OCI-LY7 (cell line): ENCODE results near the gene CYFIP2. TPM values are rescaled to one million over a fixed set of nuclear protein-coding genes. Genes with fewer than 3 reads are reported as not detected.

Experiments used
- BruUV-seq: library from RNA; stranded (reverse); fragments of 400-500 nt; replicated peaks from 2 replicates; lab custom pipeline; 2021; lab: Mats Ljungman, UMichigan
- CTCF ChIA-PET: fragments of 300-600 bp; sonication (Branson Sonifier 250); formaldehyde crosslinking; loops from one replicate; lab custom pipeline; 2022; ENCODE audit warnings: antibody characterized with exemption; ENCODE audit not compliant: unreplicated experiment; lab: Charles Lee
- POLR2A ChIA-PET: fragments of 300-600 bp; sonication (Branson Sonifier 250); formaldehyde crosslinking; loops from one replicate; lab custom pipeline; 2022; ENCODE audit warnings: antibody characterized with exemption; lab: Charles Lee
- DNase-seq: peaks from one replicate; pipeline ENCODE4 v3.0.0-alpha.2; 2015; ENCODE audit warnings: low spot score
- H2AFZ ChIP-seq: fragments of 200-600 bp; sonication (generic), shearing (Covaris generic); 2 replicates; pipeline ENCODE4 v1.6.1; 2014; ENCODE audit warnings: mild to moderate bottlenecking, antibody characterized with exemption, low read length, moderate library complexity
- H3K27ac ChIP-seq: fragments of 200-600 bp; sonication (generic); 2 replicates; pipeline ENCODE4 v1.5.1; 2014; ENCODE audit warnings: mixed run types, low read depth, mild to moderate bottlenecking, moderate library complexity, low read length, inconsistent platforms; ENCODE audit not compliant: poor library complexity, severe bottlenecking
- H3K36me3 ChIP-seq: fragments of 200-600 bp; sonication (generic); 2 replicates; pipeline ENCODE4 v1.6.1; 2014; ENCODE audit warnings: mild to moderate bottlenecking, antibody characterized with exemption, low read length, moderate library complexity, mixed read lengths; ENCODE audit not compliant: insufficient read depth
- H3K4me1 ChIP-seq: fragments of 200-600 bp; sonication (generic); 2 replicates; pipeline ENCODE4 v1.5.1; 2014; ENCODE audit warnings: mild to moderate bottlenecking, low read length; ENCODE audit not compliant: insufficient read depth, poor library complexity, severe bottlenecking
- H3K4me2 ChIP-seq: fragments of 200-600 bp; sonication (generic); 2 replicates; pipeline ENCODE4 v1.6.1; 2014; ENCODE audit warnings: mild to moderate bottlenecking, low read length
- H3K4me3 ChIP-seq: fragments of 200-600 bp; sonication (generic); 2 replicates; pipeline ENCODE4 v1.5.1; 2014; ENCODE audit warnings: mild to moderate bottlenecking, low read depth, low read length; ENCODE audit not compliant: poor library complexity, severe bottlenecking
- H3K79me2 ChIP-seq: fragments of 200-600 bp; sonication (generic); 2 replicates; pipeline ENCODE4 v1.6.1; 2016; ENCODE audit warnings: low read depth, mild to moderate bottlenecking, low read length, moderate library complexity, mixed read lengths; ENCODE audit not compliant: insufficient read depth
- H3K9me2 ChIP-seq: fragments of 200-600 bp; sonication (generic); 2 replicates; pipeline ENCODE4 v1.6.1; 2016; ENCODE audit warnings: mild to moderate bottlenecking, low read length, mixed read lengths; ENCODE audit not compliant: insufficient read depth
- H3K9me3 ChIP-seq: fragments of 200-600 bp; sonication (generic); 2 replicates; pipeline ENCODE4 v1.6.1; 2014; ENCODE audit warnings: mild to moderate bottlenecking, mixed run types, low read length, mixed read lengths
- H4K20me1 ChIP-seq: fragments of 200-600 bp; sonication (generic); 2 replicates; pipeline ENCODE4 v1.6.1; 2014; ENCODE audit warnings: mild to moderate bottlenecking, antibody characterized with exemption, low read length, moderate library complexity, mixed read lengths; ENCODE audit not compliant: insufficient read depth
- CTCF ChIP-seq: fragments of 200-600 bp; sonication (generic); conservative IDR thresholded peaks from 2 replicates; pipeline ENCODE4 v1.5.1; 2014; ENCODE audit warnings: mild to moderate bottlenecking, antibody characterized with exemption, low read length, moderate library complexity, mixed read lengths
- EZH2phosphoT487 ChIP-seq: fragments of 200-600 bp; sonication (generic); IDR thresholded peaks from 2 replicates; pipeline ENCODE4 v1.6.1; 2018; ENCODE audit warnings: low read depth, borderline replicate concordance, mild to moderate bottlenecking, mixed run types, antibody characterized with exemption, low read length, moderate library complexity, mixed read lengths
- intact Hi-C: fragments of 100-400 bp; cut with micrococcal nuclease; formaldehyde crosslinking; loops from one replicate; pipeline ENCODE4 v1.10.0; 2022; ENCODE audit not compliant: unreplicated experiment
- total RNA-seq, 2 experiments: library from RNA; depleted of rRNA in 1 of 2; stranded (reverse); fragments of >200 nt in 1 of 2; shearing (Covaris generic) in 1 of 2; gene quantifications; 2 replicates each; pipeline ENCODE4 v1.2.3, GENCODE V29; 2014 to 2022

CYFIP2 gene
- total RNA-seq, 2 experiments from 2014 or later: 258 to 419 TPM

GRCh38 chr5:157285310-157286035, 19.6 kb downstream of the CYFIP2 start:
- DNase-seq: no peak
- Histone ChIP-seq H4K20me1 (peaks cover 8% of the 10 kb centered on the region; the same call in 1 of the 2 replicates), H3K9me2 (no peaks in the 10 kb centered on the region), H3K9me3 (peaks cover 6% of the 10 kb centered on the region; the same call in 1 of the 2 replicates), H3K4me2 (no peak overlapping the region), H3K4me1 (peaks cover 29% of the 10 kb centered on the region), H3K4me3 (no peak overlapping the region), H2AFZ (no peak overlapping the region), H3K27ac (no peak overlapping the region), H3K79me2 (peaks cover 55% of the 10 kb centered on the region), H3K36me3 (peaks cover 70% of the 10 kb centered on the region)
- intact Hi-C loops: no loop called here
- CTCF ChIA-PET: no interaction called here
- no peak for TF ChIP-seq CTCF
- no peak for TF ChIP-seq EZH2phosphoT487
- no TSS peak for BruUV-seq
- POLR2A ChIA-PET: interaction anchor here (8.6 kb wide), 1 partner anchor 12 kb away, joined by 64 read pairs; no protein-coding TSS in a partner anchor

GRCh38 chr5:157286761-157287211, 20.9 kb downstream of the CYFIP2 start:
- Histone ChIP-seq H3K4me3 (no peak overlapping the region), H4K20me1 (peaks cover 8% of the 10 kb centered on the region; the same call in 1 of the 2 replicates), H3K4me2 (no peak overlapping the region), H3K27ac (no peak overlapping the region), H3K79me2 (peaks cover 41% of the 10 kb centered on the region), H2AFZ (no peak overlapping the region), H3K9me3 (no peaks in the 10 kb centered on the region; the same call in 1 of the 2 replicates), H3K4me1 (peaks cover 29% of the 10 kb centered on the region), H3K36me3 (peaks cover 73% of the 10 kb centered on the region), H3K9me2 (no peaks in the 10 kb centered on the region)
- intact Hi-C loops: no loop called here
- DNase-seq: no peak
- no TSS peak for BruUV-seq
- no peak for TF ChIP-seq CTCF
- no peak for TF ChIP-seq EZH2phosphoT487
- ChIA-PET CTCF (no interaction called here), POLR2A (interaction anchor here (0.7 to 8.6 kb wide), 4 partner anchors 12 to 36 kb away, joined by 3 to 64 read pairs (median 4); no protein-coding TSS in a partner anchor)
